OCI-LY1 (cell line): Measurements from ENCODE around the gene RASSF8.

Source experiments
- CTCF ChIP-seq: fragments of 200-600 bp; sonication (generic), shearing (Covaris generic); IDR thresholded peaks from 2 replicates; pipeline ENCODE4 v1.5.1; 2017; ENCODE audit warnings: mild to moderate bottlenecking, antibody characterized with exemption, low read length, moderate library complexity, mixed read lengths
- EZH2 ChIP-seq: fragments of 200-600 bp; sonication (generic), shearing (Covaris generic); IDR thresholded peaks from 2 replicates; pipeline ENCODE4 v1.8.0; 2017; ENCODE audit warnings: borderline replicate concordance, mixed run types, mild to moderate bottlenecking, antibody characterized with exemption, low read length, moderate library complexity, mixed read lengths

GRCh38 chr12:26092346-26093105 is 134.0 kb downstream of the RASSF8 start:
- no peak for TF ChIP-seq CTCF
- TF ChIP-seq EZH2 = no peak
